PC-9 (cell line): ENCODE measurements around the gene ZNF438. TPM values are rescaled to one million over a fixed set of nuclear protein-coding genes. Genes with fewer than 3 reads are reported as not detected.
A peak's percentile ranks its signal among the peaks of the same experiment; 100 is the strongest.

Experiments
- BruUV-seq: library from RNA; stranded (reverse); fragments of 400-500 nt; replicated peaks from 2 replicates; lab custom pipeline; 2021; lab: Mats Ljungman, UMichigan
- CTCF ChIA-PET: fragments of 300-600 bp; sonication (Branson Sonifier 250); formaldehyde crosslinking; loops from one replicate; lab custom pipeline; 2022; ENCODE audit warnings: antibody characterized with exemption; lab: Charles Lee
- POLR2A ChIA-PET: fragments of 300-600 bp; sonication (Branson Sonifier 250); formaldehyde crosslinking; loops from one replicate; lab custom pipeline; 2022; ENCODE audit warnings: antibody characterized with exemption; ENCODE audit not compliant: unreplicated experiment; lab: Charles Lee
- DNase-seq, 2 experiments: peaks; one replicate each; pipeline versions ENCODE4 v3.0.0 to v3.0.0-alpha.2; 2015 to 2022; ENCODE audit warnings: mixed read lengths in 1 of 2
- H2AFZ ChIP-seq: fragments of 200-600 bp; sonication (generic); 2 replicates; pipeline ENCODE4 v1.8.1; 2017; ENCODE audit warnings: antibody characterized with exemption
- H3F3A ChIP-seq: fragments of 200-600 bp; sonication (generic); 2 replicates; pipeline ENCODE4 v1.8.1; 2017; ENCODE audit warnings: antibody characterized with exemption, mild to moderate bottlenecking, low read depth; ENCODE audit not compliant: insufficient read depth
- H3K27ac ChIP-seq: fragments of 200-600 bp; sonication (generic); 2 replicates; pipeline ENCODE4 v1.6.1; 2016; ENCODE audit warnings: mixed run types
- H3K27me3 ChIP-seq: fragments of 200-600 bp; sonication (generic); 2 replicates; pipeline ENCODE4 v1.6.1; 2016; ENCODE audit warnings: low read depth, mixed run types; ENCODE audit not compliant: insufficient read depth
- H3K36me3 ChIP-seq: fragments of 200-600 bp; sonication (generic); 2 replicates; pipeline ENCODE4 v1.6.1; 2016; ENCODE audit warnings: low read depth, mixed run types
- H3K4me1 ChIP-seq: fragments of 200-600 bp; sonication (generic); replicated peaks from 2 replicates; pipeline ENCODE4 v1.6.1; 2016; ENCODE audit warnings: mixed run types; ENCODE audit not compliant: insufficient read depth
- H3K4me2 ChIP-seq: fragments of 200-600 bp; sonication (generic); 2 replicates; pipeline ENCODE4 v1.6.1; 2017; ENCODE audit warnings: mixed run types
- H3K4me3 ChIP-seq: fragments of 200-600 bp; sonication (generic); 2 replicates; pipeline ENCODE4 v1.6.1; 2016; ENCODE audit warnings: mixed run types
- H3K79me2 ChIP-seq: fragments of 200-600 bp; sonication (generic); 2 replicates; pipeline ENCODE4 v1.6.1; 2017; ENCODE audit warnings: low read depth, mixed run types
- H3K9me2 ChIP-seq: fragments of 200-600 bp; sonication (generic); 2 replicates; pipeline ENCODE4 v1.8.1; 2017; ENCODE audit warnings: mild to moderate bottlenecking; ENCODE audit not compliant: insufficient read depth
- H3K9me3 ChIP-seq: fragments of 200-600 bp; sonication (generic); 2 replicates; pipeline ENCODE4 v1.8.1; 2016; ENCODE audit warnings: low read depth; ENCODE audit not compliant: insufficient read depth
- H4K20me1 ChIP-seq: fragments of 200-600 bp; sonication (generic); 2 replicates; pipeline ENCODE4 v1.8.1; 2017; ENCODE audit not compliant: insufficient read depth
- CTCF ChIP-seq: fragments of 200-600 bp; sonication (generic); conservative IDR thresholded peaks from 2 replicates; pipeline ENCODE4 v1.6.1; 2017; ENCODE audit warnings: mixed run types, antibody characterized with exemption, mild to moderate bottlenecking, moderate library complexity
- EZH2 ChIP-seq: fragments of 200-600 bp; sonication (generic); IDR thresholded peaks from 2 replicates; pipeline ENCODE4 v1.8.0; 2017; ENCODE audit warnings: antibody characterized with exemption, low read depth
- intact Hi-C: fragments of 100-400 bp; cut with micrococcal nuclease; formaldehyde crosslinking; loops from one replicate; pipeline ENCODE4 v1.10.0; 2022; ENCODE audit not compliant: unreplicated experiment
- total RNA-seq: library from RNA; stranded (reverse); gene quantifications from 2 replicates; pipeline ENCODE4 v1.2.3, GENCODE V29; 2021

Gene ZNF438
- total RNA-seq, 1 experiment from 2014 or later, result 4.7 TPM

- Histone ChIP-seq H4K20me1 (no peaks in the 10 kb centered on the region), H2AFZ (peak overlapping the region; percentile 91), H3K4me1 (peaks cover 24% of the 10 kb centered on the region), H3K4me2 (peak overlapping the region; percentile 95), H3K36me3 (no peaks in the 10 kb centered on the region), H3K9me3 (no peaks in the 10 kb centered on the region), H3K9me2 (no peaks in the 10 kb centered on the region), H3K4me3 (peak overlapping the region; percentile 70; the same call in 1 of the 2 replicates), H3F3A (0 out of 2 replicates have a peak, but pooled peaks cover 6% of the 10 kb centered on the region), H3K27ac (peak overlapping the region; percentile 93), H3K79me2 (no peaks in the 10 kb centered on the region), H3K27me3 (no peaks in the 10 kb centered on the region)
- POLR2A ChIA-PET, result interaction anchor here (0.6 to 1.1 kb wide), 15 partner anchors 12 to 1919 kb away, joined by 3 to 29 read pairs (median 4); no protein-coding TSS in a partner anchor
- intact Hi-C loops, result loop anchor here (1.0 to 10.0 kb wide), 9 partner anchors 66 to 728 kb away; no protein-coding TSS in a partner anchor
- peak; percentile 66 to 96 for DNase-seq
- TF ChIP-seq EZH2 (no peak), CTCF (no peak)
- CTCF ChIA-PET, result interaction anchor here (0.6 to 1.2 kb wide), 7 partner anchors 68 to 677 kb away, joined by 3 to 9 read pairs (median 3); no protein-coding TSS in a partner anchor
- BruUV-seq, result TSS peak; percentile 77
Observed at GRCh38 chr10:31032258-31033132, 830 bp upstream of the ZNF438 start.

GRCh38 chr10:31031205-31031557, 484 bp downstream of the ZNF438 start:
- H3K36me3 ChIP-seq, result no peaks in the 10 kb centered on the region
- H3K9me2 ChIP-seq, result no peaks in the 10 kb centered on the region
- peak overlapping the region; percentile 70 for H3K4me3 ChIP-seq
- H3K79me2 ChIP-seq, result no peaks in the 10 kb centered on the region
- DNase-seq, result no peak
- H3K27me3 ChIP-seq, result no peaks in the 10 kb centered on the region
- H3F3A ChIP-seq, result 0 out of 2 replicates have a peak, but pooled peaks cover 6% of the 10 kb centered on the region
- TF ChIP-seq CTCF (no peak), EZH2 (no peak)
- no peaks in the 10 kb centered on the region for H4K20me1 ChIP-seq
- intact Hi-C loops, result loop anchor here (1.0 to 10.0 kb wide), 4 partner anchors 116 to 434 kb away; no protein-coding TSS in a partner anchor
- no TSS peak for BruUV-seq
- H3K4me2 ChIP-seq, result peak overlapping the region; percentile 95
- H2AFZ ChIP-seq, result peak overlapping the region; percentile 91
- peak overlapping the region; percentile 93 for H3K27ac ChIP-seq
- H3K4me1 ChIP-seq, result peaks cover 24% of the 10 kb centered on the region
- no peaks in the 10 kb centered on the region for H3K9me3 ChIP-seq
- CTCF ChIA-PET, result interaction anchor here (1.2 kb wide), 1 partner anchor 460 kb away, joined by 5 read pairs; no protein-coding TSS in a partner anchor
- POLR2A ChIA-PET, result interaction anchor here (0.5 to 1.1 kb wide), 10 partner anchors 26 to 552 kb away, joined by 3 to 12 read pairs (median 4); no protein-coding TSS in a partner anchor

- TSS peak; percentile 77 for BruUV-seq
- H3K79me2 ChIP-seq, result no peaks in the 10 kb centered on the region
- ChIA-PET CTCF (no interaction called here), POLR2A (no interaction called here)
- intact Hi-C loops, result loop anchor here (1.0 to 10.0 kb wide), 4 partner anchors 117 to 434 kb away; no protein-coding TSS in a partner anchor
- no peaks in the 10 kb centered on the region for H3K27me3 ChIP-seq
- H3K4me3 ChIP-seq, result peak overlapping the region; percentile 70; the same call in 1 of the 2 replicates
- peak overlapping the region; percentile 95 for H3K4me2 ChIP-seq
- peaks cover 24% of the 10 kb centered on the region for H3K4me1 ChIP-seq
- no peaks in the 10 kb centered on the region for H4K20me1 ChIP-seq
- no peaks in the 10 kb centered on the region for H3K36me3 ChIP-seq
- no peak overlapping the region for H2AFZ ChIP-seq
- H3K9me2 ChIP-seq, result no peaks in the 10 kb centered on the region
- H3K9me3 ChIP-seq, result no peaks in the 10 kb centered on the region
- H3F3A ChIP-seq, result 0 out of 2 replicates have a peak, but pooled peaks cover 6% of the 10 kb centered on the region
- TF ChIP-seq CTCF (no peak), EZH2 (no peak)
- DNase-seq, result no peak
- H3K27ac ChIP-seq, result no peak overlapping the region
Observed at GRCh38 chr10:31030800-31031199, 865 bp downstream of the ZNF438 start.
